SU-DHL-6 (cell line): Measurements from ENCODE around the gene ITGA8.

Experiments
- CTCF ChIP-seq: fragments of 200-600 bp; sonication (generic); IDR thresholded peaks from one replicate; pipeline ENCODE4 v1.5.1; 2017; ENCODE audit warnings: antibody characterized with exemption, mild to moderate bottlenecking, low read length, moderate library complexity; ENCODE audit not compliant: insufficient read depth, poor library complexity, severe bottlenecking
- EZH2phosphoT487 ChIP-seq: fragments of 200-600 bp; sonication (generic), shearing (Covaris generic); conservative IDR thresholded peaks from 2 replicates; pipeline ENCODE4 v1.6.1; 2018; ENCODE audit warnings: mild to moderate bottlenecking, antibody characterized with exemption, low read length, moderate library complexity, mixed read lengths

- TF ChIP-seq CTCF (no peak), EZH2phosphoT487 (no peak)
These were observed 39.5 kb upstream of the ITGA8 start for GRCh38 chr10:15759265-15759664.
